GM21447 (cell line): ENCODE results near the gene SH2D4B.
"Not testable (repeated sequence)": the region's sequence is repeated elsewhere in the genome, so short reads cannot be mapped to it uniquely, and the experiment has no call there.

ENCODE experiments used
- ATAC-seq: cut with Tn5 transposase; IDR thresholded peaks from one replicate; pipeline ENCODE4 v1.9.1; 2021; ENCODE audit not compliant: unreplicated experiment

SH2D4B gene

DNA sequence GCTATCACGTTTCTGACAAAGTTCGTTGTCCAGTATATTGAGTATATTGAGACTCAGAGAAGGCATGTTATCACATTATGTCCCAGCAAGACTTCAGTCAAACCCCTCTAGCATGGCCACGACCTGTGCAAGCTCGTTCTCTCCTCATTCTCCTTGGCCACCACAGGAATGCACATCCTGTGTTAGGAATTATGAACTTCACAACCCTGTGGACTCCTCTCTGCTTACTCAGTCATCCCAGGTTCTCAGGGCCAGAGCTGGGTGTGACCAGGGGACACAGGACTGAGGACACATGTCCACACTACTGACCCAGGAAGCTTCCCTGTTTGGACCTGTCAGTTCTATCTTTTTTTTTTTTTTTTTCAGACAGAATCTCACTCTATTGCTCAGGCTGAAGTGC, 4.4 kb downstream of the SH2D4B start:
- no peak for ATAC-seq

DNA sequence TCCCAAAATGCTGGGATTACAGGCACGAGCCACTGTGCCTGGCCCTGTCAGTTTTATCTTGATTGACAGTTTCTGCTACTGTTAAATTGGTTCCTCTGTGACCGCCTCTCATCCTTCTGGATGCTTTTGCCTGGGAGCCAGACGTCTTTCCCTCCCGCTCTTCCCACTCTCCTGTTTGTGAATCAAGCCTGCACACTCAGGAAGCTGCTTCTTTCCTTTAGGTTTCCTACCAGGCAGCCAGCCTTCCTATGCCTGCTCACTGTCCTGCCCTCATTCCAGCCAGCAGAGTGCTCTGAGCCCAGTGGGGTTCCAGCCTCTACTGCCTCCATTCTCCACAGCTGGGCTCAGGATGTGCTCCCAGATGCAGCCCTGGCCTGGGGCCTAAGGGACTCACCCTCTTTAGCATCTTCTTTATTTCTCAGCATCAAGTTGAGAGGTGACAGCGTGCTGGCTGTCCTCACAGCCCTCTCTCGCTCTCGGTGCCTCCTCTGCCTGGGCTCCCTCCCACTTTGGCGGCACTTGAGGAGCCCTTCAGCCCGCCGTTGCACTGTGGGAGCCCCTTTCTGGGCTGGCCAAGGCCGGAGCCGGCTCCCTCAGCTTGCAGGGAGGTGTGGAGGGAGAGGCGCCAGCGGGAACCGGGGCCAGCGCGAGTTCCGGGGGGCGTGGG, 5.1 kb downstream of the SH2D4B start:
- no peak for ATAC-seq

DNA sequence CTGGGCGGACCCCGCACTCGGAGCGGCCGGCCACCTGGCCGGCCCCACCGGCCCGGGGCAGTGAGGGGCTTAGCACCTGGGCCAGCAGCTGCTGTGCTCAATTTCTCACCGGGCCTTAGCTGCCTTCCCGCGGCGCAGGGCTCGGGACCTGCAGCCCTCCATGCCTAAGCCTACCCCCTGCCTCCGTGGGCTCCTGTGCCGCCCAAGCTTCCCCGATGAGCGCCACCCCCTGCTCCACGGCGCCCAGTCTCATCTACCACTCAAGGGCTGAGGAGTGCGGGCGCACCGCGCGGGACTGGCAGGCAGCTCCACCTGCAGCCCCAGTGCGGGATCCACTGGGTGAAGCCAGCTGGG, 5.6 kb downstream of the SH2D4B start:
- ATAC-seq: not testable (repeated sequence)

DNA sequence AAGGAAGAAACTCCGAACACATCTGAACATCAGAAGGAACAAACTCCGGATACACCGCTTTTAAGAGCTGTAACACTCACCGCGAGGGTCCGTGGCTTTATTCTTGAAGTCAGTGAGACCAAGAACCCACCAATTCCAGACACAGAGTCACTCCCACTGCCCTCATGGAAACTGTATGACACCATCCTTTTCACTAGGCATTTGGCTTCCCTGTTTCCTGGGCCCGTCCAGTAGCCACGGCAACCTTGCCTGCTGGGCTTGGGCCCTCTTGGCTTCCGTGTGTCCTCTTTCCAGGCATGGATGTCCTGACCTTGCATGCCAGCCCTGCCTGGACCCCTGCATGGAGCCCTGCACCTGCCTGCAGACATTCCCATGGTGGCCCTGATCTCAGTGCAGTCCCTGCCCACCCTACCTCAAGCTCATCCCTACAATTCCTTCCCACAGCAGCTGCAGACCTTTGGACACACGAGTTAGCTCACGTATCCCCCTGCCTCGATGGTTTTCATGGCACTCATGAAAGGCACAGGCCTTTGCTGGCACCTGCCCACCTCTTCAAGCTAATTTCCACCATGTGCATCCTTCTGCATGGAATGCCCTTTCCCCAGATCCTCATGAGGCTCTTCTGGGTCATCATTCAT, 6.7 kb downstream of the SH2D4B start:
- no peak for ATAC-seq

DNA sequence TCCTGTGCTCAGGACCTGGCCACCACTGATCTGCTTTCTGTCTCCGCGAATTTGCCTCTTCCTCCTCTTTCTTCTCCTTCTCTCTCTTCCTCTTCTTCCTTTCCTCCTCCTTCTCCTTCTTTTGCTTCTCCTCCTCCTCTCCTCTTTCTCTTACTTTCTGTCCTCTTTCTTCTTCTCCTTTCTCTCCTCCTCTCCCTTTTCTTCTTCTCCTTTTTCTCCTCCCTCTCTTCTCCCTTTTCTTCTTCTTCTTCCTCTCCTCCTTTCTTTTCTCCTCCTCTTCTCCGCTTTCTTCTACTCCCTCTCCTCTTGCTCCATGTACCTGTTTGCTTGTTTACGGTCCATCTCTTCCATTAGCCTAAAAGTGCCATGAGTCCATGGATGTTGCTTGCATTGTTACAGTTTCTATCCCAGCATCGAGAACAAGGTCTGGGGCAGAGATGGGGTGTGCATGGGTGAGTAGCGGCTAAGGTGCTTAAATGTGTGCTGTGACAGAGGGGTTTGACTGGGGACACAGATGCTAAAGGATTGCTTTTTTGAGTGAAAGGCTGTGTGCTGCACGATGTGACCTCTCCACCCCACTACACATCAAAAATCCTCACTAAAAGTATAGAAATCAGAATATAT, 7.7 kb downstream of the SH2D4B start:
- no peak for ATAC-seq

DNA sequence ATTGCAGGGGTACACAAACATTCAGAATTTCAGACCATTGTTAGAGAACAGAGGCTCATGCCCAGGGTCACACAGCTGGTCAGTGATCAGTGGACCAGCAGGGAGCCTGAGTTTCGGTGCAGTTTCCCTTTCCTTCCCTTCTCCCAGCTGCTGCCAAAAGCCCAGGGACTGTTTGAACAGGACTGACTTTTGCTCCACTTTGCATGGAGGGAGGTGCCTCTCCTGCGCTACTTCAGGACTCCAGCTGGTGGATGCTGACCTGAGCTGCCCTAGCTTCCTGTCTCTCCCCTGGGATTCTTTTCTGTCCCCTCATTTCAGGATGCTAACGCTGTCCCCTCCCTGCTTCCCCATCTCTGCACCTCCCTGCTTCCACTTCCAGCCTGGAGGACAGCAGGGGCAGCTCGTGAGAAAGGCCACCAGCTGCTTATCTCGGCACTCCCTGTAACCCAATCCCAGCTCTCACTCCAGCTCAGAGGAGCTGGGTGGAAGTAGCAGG, 14.5 kb downstream of the SH2D4B start:
- ATAC-seq: no peak

DNA sequence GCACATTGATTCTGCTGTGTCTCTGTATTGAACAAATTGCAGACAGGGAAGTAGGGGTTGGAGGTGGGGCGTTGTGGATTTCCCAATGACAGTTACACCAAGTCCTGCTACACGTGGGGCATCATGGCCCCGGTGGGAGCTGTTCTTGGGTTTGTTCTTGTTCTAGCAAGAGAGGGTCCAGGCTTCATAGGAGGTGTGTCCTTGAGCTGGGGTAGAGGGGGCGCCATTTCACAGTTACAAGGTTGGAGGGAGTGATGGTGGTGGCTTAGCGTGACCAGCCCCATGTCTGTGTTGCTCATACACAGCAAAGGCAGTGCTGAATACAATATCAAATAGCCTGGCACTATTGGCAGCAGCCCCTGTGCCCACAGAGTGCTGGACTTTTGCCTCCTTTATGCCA, 15.7 kb downstream of the SH2D4B start:
- no peak for ATAC-seq

DNA sequence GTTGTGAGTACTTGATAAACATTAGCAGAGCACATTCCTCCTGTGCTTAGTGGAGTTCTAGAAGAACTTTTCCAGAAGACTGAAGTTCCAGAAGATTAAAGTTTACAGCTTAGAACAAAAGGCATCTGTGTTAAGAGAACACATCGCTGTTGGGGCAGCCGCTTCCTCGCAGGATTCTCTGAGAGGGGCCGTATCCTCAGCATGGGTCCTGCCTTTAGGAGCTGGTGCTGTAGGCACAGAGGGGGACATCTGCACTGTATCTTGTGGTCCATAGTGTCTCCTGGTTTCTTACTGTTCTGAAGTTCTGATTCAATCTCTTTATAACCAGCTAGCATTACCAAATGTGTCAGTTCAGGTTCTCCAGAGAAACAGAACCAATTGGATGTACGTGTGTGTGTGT, 16.3 kb downstream of the SH2D4B start:
- no peak for ATAC-seq

DNA sequence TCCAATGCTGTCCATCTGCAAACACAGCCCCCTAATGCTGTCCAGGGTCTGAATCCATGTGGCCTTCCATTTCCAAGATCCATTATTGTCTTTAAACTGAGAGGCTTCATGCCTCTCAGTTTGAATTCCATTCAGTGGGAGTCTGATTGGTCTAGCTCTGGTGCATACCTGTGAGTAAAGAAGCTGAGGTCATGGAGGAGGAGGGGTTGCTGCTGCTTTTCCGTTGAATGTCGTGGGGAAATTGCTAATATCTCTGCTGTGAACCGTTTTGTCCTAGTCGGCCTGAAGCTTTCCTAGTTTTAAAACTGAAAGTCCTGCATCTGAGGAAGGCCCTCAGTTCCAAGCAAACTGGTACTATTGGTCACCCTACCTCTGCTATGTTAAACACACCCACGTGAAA, 17.7 kb downstream of the SH2D4B start:
- ATAC-seq: no peak

DNA sequence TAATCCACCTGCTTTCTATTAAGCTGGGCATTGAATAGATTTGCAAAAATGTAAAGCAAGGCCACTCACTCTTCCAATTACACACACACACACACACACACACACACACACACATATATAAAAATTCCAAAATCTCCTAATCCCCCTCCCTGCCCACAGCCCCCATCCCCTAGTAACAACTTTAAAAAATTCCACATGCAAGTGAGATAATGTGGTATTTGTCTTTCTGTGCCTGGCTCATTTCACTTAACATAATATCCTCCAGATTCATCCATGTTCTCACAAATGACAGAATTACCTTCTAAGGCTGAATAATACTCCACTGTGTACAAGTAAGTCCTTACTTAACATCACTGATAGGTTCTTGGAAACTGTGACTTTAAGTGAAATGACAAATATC, 24.2 kb downstream of the SH2D4B start:
- no peak for ATAC-seq

DNA sequence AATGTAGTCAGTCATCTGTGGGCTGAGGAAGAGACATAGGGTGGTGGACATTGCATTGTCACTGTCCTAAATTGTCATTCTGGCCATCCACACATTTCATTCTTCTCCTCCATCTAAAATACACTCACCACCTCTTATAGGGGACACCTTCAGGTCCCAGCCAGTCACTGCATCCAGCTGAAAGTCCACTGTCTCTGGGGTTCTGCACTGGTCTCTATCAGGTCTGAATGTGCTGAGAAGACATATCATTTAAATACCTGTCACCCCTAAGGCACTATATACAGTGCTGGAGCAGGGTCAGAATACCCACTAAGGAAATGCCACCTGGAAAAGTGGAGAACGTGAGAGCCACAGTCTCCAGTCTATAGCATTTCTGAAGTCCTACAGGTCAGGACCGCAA, 29.6 kb downstream of the SH2D4B start:
- ATAC-seq: no peak

DNA sequence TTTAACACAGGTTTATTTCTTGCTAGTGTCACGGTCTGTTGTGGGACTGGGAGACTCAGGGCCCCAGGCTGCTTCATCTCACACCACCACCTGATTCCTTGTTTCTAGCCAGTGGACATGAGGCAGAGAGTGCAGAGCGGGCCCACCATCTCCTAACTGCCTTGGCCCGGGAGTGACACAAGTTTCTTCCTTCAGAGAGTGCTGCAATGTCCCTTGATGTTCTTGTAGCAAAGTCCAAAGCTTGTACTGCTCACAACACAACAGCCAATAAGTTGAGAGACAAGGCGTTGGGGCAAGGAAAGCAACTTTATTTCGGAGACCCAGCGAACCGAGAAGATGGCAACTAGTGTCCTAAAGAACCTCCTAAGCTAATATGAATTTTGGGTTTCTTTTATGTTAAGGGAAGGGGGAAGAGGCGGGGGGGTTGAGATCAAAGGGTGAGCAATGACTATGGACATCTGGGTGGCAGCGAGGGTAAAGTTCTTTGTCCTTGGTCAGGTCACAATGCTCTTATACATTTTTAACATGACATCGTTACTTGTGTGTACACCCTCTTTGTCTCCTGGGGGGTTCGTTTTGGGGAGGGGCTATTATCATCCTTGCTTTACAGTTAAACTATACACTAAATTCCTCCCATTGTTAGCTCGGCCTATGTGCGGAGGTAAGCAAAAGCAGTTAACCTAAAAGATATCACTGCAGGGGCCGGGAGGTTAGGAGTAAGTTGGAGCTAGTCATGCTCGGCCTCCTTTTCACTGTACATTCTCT, 31.6 kb downstream of the SH2D4B start:
- ATAC-seq: no peak

DNA sequence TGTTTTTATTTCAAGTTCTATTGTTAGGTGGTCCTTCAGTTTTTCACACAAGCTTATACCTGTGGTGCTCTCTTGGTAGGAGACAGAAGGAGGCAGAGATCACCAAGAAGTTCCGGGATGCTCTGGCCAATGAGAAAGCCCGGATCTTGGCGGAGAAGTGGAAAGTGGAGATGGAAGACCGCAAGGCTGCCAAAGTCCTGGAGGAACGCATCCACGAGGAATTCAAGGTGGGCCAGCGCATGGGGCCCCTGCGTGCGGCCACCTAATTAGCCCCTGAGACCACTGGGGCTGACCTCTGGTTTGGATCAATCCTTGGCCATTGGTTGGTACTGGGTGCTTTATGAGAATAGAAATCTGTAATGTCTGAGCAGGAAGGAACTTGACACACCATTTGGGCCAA, 33.6 kb downstream of the SH2D4B start:
- no peak for ATAC-seq

DNA sequence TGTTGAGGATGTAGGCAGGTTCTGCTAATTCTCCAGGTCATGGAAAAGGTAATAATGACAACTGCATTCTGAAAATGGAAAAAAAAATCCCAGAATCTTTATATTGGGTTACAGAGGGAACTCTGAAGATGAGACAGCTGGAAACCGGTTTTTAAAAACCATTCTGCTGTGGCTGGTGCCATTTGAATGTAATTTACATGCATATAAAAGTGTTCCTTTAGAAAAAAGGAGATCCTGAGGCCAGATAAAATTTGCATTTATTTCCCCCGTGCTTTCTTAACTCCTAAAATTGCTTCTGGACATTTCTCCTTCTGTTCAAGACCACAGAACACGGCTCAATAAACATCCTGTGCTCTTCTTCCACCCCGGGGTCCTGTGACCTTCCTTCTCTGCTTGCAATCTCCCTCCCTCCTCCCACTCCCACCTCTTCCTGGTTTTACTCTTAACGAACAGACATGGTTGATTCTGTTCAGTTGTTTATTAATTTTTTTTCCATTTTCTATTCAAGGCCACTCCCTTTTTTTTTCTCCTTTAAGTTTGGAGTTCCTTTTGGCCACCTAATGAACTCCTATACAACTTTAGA, 41.6 kb downstream of the SH2D4B start:
- no peak for ATAC-seq

DNA sequence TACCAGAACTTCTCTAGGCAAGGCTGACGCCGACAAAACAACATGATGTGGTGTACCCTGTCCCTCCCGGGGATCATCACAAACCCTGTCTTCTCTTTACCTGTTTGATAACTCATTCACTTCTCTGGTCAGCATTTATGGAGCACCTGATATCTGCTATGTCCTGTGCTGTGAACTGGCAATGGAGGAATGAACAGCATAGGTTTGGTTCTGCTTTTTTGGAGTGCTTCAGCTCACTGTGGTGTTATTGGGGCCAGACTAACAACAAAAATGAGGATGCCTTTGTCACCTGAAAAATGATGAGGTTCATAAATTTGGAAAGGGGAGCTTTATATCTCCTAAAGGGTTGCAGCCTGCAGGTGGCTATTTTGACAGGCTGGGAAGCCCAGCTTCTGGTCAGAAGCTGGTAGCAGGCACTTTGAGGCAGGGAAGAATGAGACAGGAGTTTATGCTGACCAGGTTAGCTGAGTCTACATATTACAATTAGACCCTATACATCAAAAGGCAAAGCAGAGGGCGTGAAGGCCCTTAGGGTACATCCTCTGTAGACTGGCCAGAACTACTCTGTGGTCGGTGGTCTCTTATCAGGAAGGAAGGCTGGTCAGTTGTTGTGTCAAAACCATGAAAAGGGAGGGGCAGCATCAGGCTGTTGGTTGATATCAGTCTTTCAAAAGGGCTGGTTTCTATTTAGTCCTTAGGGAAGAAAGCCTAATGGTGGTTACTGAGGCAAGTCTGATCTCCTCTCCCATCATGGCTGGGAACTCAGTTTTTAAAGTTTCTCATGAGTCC, 42.3 kb downstream of the SH2D4B start:
- ATAC-seq: no peak

DNA sequence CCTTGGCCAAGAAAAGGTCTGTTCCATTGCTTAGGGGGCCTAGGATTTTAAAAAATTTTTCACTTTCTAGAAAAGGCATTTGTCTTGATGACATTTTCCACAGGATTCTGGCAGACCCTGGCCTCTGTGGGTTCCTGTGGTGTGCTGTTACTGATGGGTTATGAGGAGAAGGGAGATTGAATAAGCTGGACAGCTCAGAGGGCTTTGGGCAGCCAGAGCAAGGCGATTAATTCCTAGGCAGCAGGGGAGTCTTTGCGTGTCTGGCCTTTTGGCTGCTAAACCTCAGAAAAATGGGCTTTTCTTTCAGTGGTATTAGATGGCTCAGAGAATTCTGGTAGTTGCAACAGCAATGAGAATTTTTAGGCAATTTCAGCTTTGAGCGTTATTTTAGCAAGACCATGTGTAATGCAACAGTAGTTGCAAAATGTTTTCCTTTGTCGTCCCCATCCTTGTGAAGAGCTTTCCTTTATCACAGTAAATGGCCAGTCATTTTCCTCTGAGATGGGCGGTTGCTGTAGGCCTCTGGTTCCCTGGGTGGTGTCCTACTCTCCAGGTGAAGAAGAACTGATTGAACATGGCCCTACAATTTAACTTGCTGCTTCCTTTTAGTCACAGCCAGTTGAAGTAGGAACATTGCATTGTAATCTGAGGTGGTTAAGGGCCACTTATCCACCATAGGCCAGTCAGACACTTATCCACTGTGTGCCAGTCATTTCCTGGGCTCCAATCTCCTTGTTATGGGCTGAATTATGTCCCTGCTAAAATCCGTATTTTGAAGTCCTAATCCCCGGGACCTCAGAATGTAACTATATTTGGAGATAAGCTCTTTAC, 43.2 kb downstream of the SH2D4B start:
- no peak for ATAC-seq

DNA sequence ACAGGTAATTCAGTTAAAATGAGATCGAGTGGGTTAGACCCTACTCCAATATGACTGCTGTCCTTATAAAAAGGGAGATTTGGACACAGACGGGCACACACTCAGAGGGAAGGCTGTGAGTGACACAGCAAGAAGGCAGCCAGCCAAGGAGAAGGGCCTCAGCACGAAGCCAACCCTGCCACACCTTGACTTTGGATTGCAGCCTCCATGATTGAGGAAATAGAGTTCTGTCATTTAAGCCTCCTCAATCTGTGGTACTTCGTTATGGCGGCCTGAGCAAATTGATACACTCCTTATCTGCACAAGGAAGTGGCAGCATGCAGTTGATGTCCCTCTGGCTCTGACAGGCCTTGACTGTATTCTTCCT, 43.8 kb downstream of the SH2D4B start:
- ATAC-seq: no peak

DNA sequence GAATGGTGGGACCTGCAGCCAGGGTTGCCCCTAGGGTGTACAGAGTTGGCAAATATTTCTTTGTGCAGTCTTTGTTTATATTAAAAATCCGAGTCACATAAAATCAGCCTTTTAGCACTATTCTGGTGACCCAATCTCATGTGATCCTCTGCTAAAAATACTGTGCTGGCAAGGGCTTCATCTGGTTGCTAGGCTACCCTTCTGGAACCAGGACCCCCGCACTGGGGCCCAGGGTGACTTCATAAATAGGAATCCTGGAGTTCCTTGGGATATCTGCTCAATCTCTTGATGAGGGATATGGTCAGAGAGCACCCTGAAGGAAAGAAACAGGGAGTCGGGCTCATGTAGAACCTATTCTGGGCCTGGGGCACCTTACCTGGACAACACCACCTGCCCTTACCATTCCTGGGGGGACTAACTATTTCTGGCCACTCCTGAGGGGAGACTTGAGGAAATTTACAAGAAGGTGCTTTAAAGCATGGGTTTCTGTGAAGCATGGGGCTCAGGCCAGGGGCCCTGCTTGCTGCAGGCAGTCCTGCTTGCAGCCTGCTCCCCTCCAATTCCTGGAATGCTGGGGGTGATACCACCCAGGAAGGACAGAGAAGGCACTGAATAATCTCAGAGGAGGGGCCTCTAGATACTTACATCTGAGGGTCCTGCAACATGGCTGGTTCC, 44.7 kb downstream of the SH2D4B start:
- no peak for ATAC-seq

DNA sequence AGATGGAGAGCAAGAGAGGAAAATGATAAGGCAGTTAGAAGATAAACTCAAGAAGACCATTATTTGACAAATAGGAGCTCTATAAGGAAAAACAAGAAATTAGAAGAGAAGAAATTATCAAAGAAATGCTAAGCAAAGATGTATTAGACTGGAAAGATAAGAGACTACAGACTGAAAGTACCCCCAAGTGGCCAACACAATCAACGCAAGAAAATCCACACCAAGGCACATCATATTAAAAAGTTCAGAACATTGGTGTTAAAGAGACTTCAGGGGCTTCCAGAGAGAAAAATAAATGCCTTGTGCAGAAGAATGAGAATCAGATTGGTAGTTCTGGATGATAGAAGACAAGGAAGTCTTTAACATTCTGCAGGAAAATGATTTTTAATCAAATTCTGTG, 46.0 kb downstream of the SH2D4B start:
- no peak for ATAC-seq
